SW 1271 (cell line): ENCODE results near the gene WSB2.

Experiments used
- DNase-seq, 2 experiments: peaks; one replicate each; lab custom pipeline; 2025; lab: John Stamatoyannopoulos, UW

Gene WSB2

DNA sequence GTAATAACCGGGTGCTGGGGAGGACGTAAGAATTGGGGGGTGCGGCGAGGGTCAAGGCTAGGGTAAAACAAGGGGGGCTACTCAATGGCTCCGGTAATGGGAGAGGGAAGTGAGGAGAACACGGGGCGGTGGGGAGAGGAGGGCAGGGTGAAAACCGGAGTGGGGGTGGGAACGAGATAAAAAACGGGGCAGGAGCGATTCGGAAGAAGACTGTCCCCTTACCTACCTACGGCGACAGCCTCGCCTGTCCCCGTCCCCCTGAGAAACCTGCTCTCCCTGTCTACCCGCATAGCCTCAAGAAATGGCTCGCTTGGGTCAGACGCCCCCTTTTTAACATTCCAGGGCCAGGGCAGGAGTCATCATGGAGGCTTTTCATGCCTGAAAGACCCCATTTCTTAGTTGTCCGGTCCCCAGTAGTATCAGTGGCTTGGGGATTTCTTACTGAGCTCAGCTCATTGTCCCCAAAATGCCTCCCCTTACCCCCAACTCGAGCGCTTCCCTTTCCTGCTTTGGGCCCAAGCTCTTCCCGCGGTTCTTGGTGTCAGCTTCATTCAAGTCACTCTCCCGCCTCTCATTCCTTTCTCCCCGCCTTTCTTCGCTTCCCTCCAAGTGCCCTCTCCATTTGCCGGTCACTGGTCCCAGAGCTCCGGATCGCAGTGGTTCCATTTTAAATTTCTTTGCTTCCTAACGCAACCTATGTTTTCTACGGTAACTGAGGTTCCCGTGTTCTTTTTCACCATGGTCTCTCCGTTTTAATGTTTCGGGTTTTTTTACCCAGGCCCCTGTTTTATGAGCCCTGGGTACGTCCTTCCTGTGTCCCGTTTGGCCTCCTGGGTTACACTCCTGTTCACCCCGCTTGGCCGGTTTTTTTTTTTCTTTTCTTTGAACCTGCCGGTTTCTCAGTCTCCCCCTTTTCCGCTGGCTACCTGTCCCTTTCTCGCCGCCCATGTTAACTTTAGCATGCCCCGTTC lies 1.2 kb upstream of the WSB2 start:
- DNase-seq = peak in 1 of 2 experiments; percentile 52

- peak in 1 of 2 experiments; percentile 25 for DNase-seq
Observed at GRCh38 chr12:118060301-118061010, 523 bp downstream of the WSB2 start.

DNA sequence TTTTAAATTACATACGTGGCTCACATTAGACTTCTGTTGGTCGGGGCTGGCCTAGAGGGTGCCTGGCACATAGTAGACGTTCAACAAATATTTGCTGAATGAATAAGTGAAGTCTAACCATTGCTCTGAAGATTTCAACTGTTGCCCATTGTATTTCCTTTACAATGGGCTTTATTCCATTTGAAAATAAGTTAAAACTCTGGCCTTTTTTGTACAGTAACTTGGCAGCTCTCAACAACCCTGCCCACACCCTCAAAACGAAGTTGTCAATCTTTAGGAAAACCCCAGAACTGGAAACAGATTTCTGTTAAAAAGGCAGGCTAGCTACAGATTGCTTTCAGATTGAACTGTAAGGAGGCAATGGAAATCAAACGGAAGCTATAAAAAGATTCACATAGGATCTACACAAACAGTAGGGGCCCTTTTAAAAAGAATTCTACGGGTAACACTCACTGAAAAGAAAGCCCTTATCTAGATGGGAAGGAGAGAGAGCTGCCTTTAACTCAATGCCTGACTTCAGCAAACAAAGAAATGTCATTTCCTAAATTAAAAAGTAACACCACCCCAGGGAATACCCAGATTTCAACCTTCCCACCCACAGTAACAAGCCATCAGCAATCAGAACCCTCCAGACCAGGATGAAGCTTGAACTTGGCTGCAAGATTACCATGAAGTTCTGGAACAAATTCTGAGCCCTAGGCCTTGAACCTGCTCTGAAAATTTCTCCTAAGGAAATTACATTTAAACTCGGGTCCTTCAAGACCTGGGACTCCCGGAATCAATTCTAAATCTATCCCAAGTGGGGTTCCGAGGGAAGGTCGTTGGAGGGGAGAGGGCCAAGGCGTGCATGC lies 1.4 kb downstream of the WSB2 start:
- peak in 1 of 2 experiments; percentile 21 for DNase-seq

DNA sequence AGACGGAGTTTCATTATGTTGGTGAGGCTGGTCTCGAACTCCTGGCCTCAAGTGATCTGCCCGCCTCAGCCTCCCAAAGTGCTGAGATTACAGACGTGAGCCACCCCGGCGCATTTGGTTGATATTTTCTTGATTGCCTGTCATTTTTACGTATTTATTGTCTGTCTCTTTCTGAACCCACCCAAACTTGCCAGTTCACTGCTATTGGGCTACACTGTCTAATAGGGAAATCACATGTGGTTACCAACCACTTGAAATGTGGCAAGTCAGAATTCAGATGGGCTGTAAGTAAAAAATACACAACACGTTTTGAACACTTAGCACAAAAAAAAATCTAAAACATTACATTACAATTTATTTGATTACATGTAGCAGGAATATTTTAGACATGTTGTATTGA lies 2.1 kb downstream of the WSB2 start:
- DNase-seq = no peak

GRCh38 chr12:118058227-118058626 lies 2.8 kb downstream of the WSB2 start:
- no peak for DNase-seq

DNA sequence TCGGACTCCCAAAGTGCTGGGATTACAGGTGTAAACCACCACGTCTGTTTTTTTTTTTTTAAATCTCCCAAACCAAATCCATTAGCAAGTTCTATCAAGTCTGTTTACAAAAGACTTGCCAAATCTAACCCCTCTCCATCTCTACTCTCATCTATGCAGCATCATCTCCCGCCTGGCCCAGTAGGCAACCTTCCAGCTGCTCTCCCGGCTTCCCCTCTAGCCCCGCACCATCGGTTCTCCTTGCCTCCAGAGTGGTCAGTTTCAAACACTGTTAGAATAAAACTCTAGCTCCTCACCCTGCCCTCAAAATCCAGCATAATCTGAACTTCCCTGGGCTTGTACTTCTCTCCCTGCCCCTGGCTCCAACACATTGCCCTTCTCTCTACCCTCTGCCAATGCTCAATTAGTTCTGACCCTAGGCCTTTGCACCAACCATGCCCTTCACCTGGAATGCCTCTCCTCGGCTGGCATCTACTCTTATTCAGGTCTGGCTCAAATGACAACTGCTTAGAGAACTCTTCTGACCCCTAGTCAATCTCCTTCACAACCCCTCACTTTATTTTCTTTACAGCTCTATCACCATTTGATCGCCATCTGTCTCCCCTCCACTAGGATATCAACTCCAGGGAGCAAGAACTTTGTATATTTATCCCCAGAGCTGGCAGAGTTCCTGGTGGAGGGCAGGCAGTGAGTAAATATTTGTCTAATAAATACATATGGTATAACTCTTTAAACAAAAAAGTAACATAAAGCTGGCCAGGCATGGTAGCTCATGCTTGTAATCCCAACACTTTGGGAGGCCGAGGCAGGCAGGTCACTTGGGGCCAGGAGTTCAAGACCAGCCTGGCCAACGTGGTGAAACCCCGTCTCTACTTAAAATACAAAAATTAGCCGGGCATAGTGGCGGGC lies 4.9 kb downstream of the WSB2 start:
- no peak for DNase-seq

- peak in 1 of 2 experiments; percentile 73 for DNase-seq
Observed at GRCh38 chr12:118055144-118055557, 5.8 kb downstream of the WSB2 start.

GRCh38 chr12:118053071-118053985 lies 7.7 kb downstream of the WSB2 start:
- DNase-seq = no peak

DNA sequence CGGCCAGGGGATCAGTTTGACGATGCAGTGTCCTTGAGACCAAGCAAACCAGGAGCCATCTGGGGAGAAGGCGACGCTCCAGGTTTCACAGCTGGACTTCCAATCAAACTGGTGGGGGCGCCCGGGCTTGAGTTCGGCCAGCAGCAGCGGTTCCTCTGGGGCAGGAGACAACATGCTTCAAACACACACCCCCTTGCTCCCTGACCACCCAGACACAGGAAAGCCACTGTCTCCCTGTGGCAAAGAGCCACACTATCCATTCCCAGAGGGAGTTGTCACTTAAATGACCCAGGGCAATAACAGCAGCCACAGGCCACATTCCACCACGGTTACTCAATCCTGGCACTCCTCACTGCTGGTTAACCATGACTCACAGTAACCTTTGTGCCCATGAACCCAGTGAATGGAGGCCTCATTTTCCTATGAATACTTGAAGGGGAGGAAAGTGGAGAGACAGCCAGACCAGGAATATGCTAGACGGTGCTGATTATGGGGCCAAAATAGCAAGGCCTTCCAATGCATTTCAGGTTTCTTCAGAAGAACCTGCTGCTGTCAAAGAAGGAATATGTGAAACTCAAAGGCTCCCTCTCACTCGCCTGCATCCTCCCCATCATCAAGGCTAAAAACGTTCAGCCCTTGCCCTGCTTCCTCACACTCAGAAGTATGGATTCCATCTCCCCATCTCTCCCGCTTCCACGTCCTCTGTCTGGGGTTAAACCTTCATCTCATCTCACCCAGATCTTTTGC lies 8.5 kb downstream of the WSB2 start:
- DNase-seq = peak; percentile 94 to 98

GRCh38 chr12:118050972-118051910 lies 9.7 kb downstream of the WSB2 start:
- DNase-seq = no peak

DNA sequence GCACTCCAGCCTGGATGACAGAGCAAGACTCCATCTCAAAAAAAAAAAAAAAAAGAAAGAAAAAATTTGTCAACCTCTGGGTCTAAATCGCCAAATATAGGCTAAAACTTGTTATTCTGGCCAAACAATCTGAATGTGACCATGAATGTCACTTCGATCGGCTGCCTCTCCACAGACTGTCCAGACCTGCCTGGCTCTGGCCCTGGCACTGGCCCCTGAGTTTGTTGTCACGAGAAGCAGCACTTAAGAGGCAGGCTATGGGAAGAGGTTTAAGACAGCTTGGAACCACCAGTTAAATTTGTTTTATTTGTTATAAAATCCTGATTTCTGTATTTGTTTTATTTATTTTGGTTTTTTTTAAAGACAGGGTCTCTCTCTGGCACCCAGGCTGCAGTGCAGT lies 14.5 kb downstream of the WSB2 start:
- no peak for DNase-seq

GRCh38 chr12:118044577-118044976 lies 16.4 kb downstream of the WSB2 start:
- DNase-seq = no peak

DNA sequence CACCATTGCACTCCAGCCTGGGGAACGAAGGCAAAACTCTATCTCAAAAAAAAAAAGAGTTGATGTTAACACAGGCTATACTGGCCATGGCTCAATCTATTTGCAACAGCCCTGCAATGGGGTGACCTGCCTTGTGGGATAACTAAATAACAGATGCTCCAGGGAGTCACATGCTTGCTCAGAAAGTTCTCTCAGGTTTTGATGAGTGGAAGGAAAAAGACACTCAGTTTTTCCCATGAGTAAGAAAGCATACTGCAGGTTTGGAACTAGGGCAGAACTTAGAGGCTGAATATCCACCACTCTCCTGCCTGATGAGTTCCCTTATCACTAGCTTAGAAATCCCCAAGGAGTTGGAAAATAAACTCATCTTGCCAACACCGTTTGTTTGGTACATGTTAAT lies 16.9 kb downstream of the WSB2 start:
- DNase-seq = no peak

GRCh38 chr12:118042091-118042490 lies 18.9 kb downstream of the WSB2 start:
- DNase-seq = no peak

- DNase-seq = no peak
Observed at GRCh38 chr12:118038137-118038536, 22.8 kb downstream of the WSB2 start.

DNA sequence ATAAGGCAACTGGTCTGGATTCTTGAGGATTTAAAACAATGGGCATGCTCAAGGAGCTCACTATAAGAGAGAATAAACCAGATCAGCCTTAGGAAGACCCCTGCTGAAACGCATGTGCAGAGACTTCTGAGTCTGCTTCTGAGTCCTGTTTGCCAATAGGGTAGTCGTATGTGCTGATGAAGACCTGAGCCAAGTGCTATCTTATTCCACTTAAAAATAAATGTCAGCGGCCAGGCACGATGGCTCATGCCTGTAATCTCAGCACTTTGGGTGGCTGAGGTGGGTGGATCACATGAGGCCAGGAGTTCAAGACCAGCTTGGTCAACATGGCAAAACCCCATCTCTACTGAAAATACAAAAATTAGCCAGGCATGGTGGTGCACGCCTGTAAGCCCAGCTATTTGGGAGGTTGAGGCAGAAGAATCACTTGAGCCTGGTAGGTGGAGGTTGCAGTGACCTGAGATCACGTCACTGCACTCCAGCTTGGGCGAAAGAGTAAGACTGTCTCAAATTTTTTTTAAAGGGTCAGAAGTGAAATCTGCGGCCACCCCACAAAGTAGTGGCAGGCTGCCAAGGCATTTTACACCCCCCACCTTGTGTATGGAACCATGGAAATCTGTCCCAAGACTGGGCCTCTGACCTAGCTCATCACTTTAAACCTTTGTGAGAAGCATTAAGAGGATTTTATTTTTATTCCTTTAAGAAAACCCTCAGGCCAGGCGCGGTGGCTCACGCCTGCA lies 24.1 kb downstream of the WSB2 start:
- DNase-seq = no peak
